ENCODE results near the gene SUDS3.

DNA sequence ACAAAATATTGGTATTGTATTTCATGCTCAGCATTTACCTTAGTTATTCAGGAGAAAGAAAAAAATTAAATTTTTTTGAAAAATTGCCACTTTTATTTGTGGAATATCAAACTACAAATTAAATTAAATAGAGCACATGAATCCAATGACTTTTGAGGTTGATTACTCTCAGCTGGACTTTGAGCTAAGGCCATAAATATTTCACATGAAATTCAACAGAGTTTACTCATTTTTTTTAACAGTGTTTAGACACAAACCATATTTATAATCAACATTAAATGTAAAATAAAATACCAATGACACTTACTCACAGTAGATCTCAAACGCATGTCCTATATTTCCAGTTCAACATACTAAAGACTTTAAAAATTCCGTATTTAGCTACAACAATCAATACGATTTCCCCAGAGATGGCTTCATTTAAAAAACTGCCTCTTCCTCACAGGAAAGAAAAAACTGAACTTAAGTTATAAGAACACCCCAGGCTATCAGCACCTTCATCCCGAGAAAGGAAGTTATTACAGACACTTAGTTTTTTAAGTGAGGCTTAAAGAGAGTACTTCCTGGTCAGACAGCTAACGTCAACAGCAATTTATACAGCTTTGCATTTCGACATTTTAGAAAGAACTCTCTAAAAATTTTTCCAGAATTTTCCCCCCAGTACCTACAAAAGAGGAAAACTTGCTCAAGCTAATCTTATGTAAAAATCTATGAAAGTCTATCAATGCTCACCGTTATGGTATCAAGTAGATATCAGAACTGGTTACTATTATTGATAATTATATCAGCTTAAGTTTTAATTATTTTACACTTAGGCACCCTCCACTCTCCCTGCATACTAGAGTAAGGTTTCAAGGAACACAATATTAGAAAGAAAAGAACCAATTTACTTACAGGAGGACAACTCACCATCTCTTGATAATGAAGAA, 17.5 kb upstream of the SUDS3 start:
- TF ChIP-seq CTCF (conservative IDR thresholded peaks at IDR 0.05) (no peak), ZFX (IDR thresholded peaks at IDR 0.05) (no peak)

Measured in C4-2B (cell line).